ENCODE results near the gene PELO.
"Not testable (repeated sequence)": the region's sequence is repeated elsewhere in the genome, so short reads cannot be mapped to it uniquely, and the experiment has no call there.

PELO gene

GRCh38 chr5:52787600-52788504 is at the start of gene PELO, which contains the start of gene ITGA1:
Gene PELO, plus strand, starts transcription at chr5:52787916. Its CDS starts 12,479 bp downstream, at chr5:52800395.
Gene ITGA1, plus strand, starts transcription at chr5:52787916. Its CDS starts 438 bp downstream, at chr5:52788354.
- DNase-seq (ENCODE audit: low read depth in 2 of 2) = peak; percentile 12 to 37

- no peak for DNase-seq (ENCODE audit: low read depth in 2 of 2)
Measured at GRCh38 chr5:52738095-52738506, 49.6 kb upstream of the PELO start.

DNA sequence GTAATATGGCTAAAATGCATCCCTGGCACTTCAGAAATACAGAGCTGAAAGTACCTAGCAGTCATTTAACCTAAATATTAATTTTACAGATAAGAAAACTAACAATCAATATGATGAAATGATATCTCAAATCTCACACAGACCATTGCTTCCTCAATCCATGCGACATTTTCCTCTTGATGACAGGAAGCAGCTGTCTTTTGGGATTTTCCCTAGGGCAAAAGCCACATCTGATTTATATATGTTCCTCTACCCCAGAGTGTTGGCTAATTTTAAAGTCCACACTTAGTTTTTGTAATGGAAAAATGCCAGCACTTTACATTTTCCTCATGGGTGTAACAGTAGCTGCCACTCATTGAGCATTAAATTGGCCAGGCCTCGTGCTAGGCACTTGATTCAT is 47.7 kb upstream of the PELO start:
- DNase-seq (ENCODE audit: low read depth in 2 of 2) = no peak

GRCh38 chr5:52743012-52743411 is 44.7 kb upstream of the PELO start:
- DNase-seq (ENCODE audit: low read depth in 2 of 2) = no peak

- DNase-seq (ENCODE audit: low read depth in 2 of 2) = no peak
Measured at GRCh38 chr5:52743529-52743928, 44.2 kb upstream of the PELO start.

DNA sequence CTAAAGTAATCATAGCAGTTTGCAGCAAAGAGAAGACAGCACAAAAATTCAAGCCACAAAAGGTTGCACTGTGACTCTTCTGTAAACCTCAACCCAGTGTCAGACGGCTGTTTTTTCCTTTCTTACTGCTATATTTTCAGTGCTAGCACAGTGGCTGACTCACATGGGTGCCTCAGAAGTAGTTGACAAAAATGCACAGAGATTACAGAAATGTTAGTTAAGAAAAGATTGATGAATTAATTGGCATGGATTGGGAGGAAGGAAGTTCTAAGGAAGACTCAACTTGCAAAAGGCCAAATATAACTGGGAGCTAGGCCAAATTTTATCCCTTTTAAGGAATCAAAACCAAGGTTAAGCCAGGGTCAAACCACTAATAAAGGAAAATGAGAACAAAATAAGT is 43.7 kb upstream of the PELO start:
- peak in 1 of 2 donors; percentile 24 for DNase-seq (ENCODE audit: low read depth in 2 of 2)

GRCh38 chr5:52744867-52745458 is 42.8 kb upstream of the PELO start:
- not testable (repeated sequence) for DNase-seq (ENCODE audit: low read depth in 2 of 2)

- DNase-seq (ENCODE audit: low read depth in 2 of 2) = no peak
Measured at GRCh38 chr5:52746539-52746938, 41.2 kb upstream of the PELO start.

DNA sequence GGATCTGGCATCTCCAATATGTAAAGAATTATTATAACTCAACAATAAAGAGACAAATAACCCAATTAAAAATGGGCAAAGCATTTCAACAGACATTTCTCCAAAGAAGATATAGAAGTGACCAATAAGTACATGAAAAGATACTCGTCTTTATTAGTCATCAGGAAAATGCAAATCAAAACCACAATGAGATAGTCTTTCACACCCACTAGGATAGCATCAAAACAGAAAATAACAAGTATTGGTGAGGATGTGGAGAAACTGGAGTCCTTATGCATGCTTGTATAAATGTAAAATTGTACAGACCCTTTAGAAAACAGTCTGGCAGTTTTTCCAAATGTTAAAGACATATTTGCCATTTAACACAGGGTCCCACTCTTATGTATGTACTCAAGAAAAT is 39.1 kb upstream of the PELO start:
- DNase-seq (ENCODE audit: low read depth in 2 of 2) = no peak

GRCh38 chr5:52749666-52750065 is 38.0 kb upstream of the PELO start:
- no peak for DNase-seq (ENCODE audit: low read depth in 2 of 2)

- no peak for DNase-seq (ENCODE audit: low read depth in 2 of 2)
Measured at GRCh38 chr5:52751137-52751536, 36.6 kb upstream of the PELO start.

DNA sequence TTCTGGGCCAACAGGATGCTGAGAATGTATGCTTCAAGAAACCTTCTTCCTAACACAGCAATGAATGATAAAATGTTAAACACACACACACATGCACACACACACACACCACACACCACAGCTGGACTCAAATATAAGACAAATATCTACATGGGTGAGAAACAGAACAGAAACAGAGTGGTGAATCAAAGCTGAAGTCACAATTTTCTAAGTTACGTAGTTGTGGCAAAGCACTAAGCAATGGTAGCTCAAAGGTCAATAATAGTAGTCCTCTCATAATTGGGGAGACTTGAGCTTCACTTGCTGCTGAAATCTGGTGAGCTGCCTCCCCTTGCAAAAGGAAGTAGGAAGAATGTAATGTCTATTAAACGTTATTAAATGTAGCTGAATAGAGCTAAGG is 33.7 kb upstream of the PELO start:
- DNase-seq (ENCODE audit: low read depth in 2 of 2) = no peak

DNA sequence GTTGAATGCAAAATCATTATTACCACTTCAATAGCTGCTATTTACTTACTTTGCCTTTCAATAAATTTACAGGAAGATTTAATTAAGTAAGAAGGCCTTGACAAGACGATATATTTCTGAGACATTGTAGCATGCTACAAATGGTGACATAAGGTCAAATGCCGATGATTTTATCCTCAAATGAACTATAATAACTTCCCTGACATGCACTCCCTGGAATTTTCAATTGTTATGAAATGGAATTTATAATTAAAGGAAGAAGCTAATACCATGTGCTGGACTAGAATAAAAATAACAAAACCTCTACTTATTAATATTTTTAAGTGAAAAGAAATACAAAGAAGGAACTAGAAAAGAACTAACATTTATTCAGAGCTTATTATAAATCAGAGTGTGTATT is 30.2 kb upstream of the PELO start:
- no peak for DNase-seq (ENCODE audit: low read depth in 2 of 2)

- DNase-seq (ENCODE audit: low read depth in 2 of 2) = no peak
Measured at GRCh38 chr5:52758014-52758413, 29.7 kb upstream of the PELO start.

GRCh38 chr5:52759331-52759730 is 28.4 kb upstream of the PELO start:
- no peak for DNase-seq (ENCODE audit: low read depth in 2 of 2)

DNA sequence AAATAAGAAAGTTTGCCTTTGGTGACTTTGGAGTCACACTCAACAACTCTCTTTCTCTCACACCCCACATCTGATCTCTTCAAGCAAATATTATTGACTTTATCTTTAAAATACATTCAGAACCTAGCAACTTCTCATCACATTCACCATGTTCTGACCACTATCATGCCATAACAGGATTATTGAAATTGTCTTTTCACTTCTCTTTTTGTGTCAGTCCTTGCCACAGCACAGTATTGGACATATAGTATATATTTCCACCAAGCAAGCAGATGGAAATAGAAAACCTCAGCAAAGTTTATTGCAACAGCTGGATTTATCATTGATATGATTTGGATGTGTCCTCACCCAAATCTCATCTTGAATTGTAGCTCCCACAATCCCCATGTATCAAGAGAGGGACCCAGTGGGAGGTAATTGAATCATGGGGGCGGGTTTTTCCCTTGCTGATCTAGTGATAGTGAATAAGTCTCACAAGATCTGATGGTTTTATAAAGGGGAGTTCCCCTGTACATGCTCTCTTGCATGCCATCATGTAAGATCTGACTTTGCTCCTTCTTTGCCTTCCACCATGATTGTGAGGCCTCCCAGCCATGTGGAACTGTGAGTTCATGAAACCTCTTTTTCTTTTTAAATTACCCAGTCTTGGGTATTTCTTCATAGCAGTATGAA is 26.9 kb upstream of the PELO start:
- DNase-seq (ENCODE audit: low read depth in 2 of 2) = peak in 1 of 2 donors; percentile 49

- DNase-seq (ENCODE audit: low read depth in 2 of 2) = no peak
Measured at GRCh38 chr5:52767217-52767743, 20.4 kb upstream of the PELO start.

GRCh38 chr5:52767766-52768480 is 19.8 kb upstream of the PELO start:
- DNase-seq (ENCODE audit: low read depth in 2 of 2) = no peak

DNA sequence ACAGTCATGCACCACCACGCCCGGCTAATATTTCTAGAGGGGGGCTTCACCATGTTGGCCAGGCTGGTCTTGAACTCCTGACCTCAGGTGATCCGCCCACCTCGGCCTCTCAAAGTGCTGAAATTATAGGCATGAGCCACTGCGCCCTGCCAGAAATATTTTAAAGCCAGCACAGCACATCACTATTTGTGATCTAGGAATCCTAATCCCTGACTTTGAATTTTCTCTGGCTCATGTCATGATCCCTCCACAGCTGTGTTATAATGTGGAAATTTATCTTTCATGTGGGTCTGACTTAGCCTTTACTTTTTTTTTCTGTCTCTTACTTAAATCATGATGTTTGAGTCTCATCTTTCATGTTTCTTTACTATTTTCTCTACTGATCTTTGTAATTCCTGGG is 18.7 kb upstream of the PELO start:
- no peak for DNase-seq (ENCODE audit: low read depth in 2 of 2)

DNA sequence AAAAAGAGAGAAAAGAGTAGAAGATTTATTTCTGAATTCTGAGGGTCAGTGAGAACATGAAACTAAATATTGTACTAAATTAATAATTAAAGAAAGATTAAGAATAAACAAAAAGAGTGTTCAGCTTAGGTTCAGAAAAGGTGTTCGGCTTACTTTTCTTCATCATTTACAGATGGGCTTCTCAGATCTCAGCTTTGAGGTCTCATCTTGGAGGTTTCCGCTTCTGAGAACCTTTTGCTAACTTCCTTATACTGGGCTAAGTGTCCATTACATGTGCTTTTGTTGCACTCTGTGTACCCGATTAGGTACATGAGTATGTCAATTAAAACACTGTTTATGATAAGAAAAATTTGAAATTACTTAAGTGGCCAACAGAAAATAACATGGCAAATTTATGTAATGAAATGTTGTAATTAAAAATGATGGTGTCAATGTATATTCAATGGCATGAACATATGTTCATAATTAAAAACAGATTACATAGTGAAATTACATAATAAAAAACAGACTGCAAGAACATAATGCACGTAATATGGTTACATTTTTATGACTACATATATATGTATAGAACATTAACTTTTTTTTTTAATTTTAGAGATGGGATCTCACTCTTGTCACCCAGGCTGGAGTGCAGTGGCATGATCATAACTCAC is 17.3 kb upstream of the PELO start:
- no peak for DNase-seq (ENCODE audit: low read depth in 2 of 2)
